SK-N-SH (cell line): ENCODE data around the gene ABCC12. TPM values are rescaled to one million over a fixed set of nuclear protein-coding genes. Genes with fewer than 3 reads are reported as not detected.

Experiments used
- CTCF ChIA-PET: fragments of 300-600, 350-600 bp; formaldehyde crosslinking; extraction: SDS; loops from one replicate; lab custom pipeline; 2021; lab: Yijun Ruan, JAX
- POLR2A ChIA-PET: fragments of 350-600 bp; sonication (Branson Sonifier 250); formaldehyde crosslinking; extraction: SDS; loops from one replicate; lab custom pipeline; 2020; ENCODE audit warnings: antibody characterized with exemption, inconsistent platforms; lab: Yijun Ruan, JAX
- DNase-seq: peaks from one replicate; pipeline ENCODE4 v3.0.0; 2012
- H2AFZ ChIP-seq: fragments of 200-600 bp; sonication (generic); 2 replicates; pipeline ENCODE4 v1.8.1; 2016; ENCODE audit warnings: antibody characterized with exemption, mild to moderate bottlenecking, low read depth
- H3F3A ChIP-seq: fragments of 200-600 bp; sonication (generic); replicated peaks from 2 replicates; pipeline ENCODE3; 2016; ENCODE audit warnings: antibody characterized with exemption, mild to moderate bottlenecking; ENCODE audit not compliant: insufficient read depth
- H3K27ac ChIP-seq, 2 experiments: fragments of 200-500 bp in 1 of 2; fragments of 200-600 bp in 1 of 2; sonication (Bioruptor generic) in 1 of 2; sonication (generic), shearing (Covaris generic) in 1 of 2; 2 replicates each; pipeline versions ENCODE4 v1.5.1 to v1.6.1; 2014 to 2016; ENCODE audit warnings: low read depth in 2 of 2, inconsistent platforms in 1 of 2, low read length in 1 of 2, mild to moderate bottlenecking in 1 of 2, mixed read lengths in 1 of 2
- H3K27me3 ChIP-seq: fragments of 200-600 bp; sonication (generic), shearing (Covaris generic); 2 replicates; pipeline ENCODE4 v1.6.1; 2016; ENCODE audit warnings: mixed run types; ENCODE audit not compliant: insufficient read depth
- H3K36me3 ChIP-seq, 2 experiments: fragments of 200-500 bp in 1 of 2; fragments of 200-600 bp in 1 of 2; sonication (Bioruptor generic) in 1 of 2; sonication (generic) in 1 of 2; replicated peaks in 1 of 2; 2 replicates each; pipeline versions ENCODE3 to v1.5.1; 2014 to 2016; ENCODE audit warnings: low read length in 1 of 2, mild to moderate bottlenecking in 1 of 2; ENCODE audit not compliant: insufficient read depth in 2 of 2, control insufficient read depth in 1 of 2
- H3K4me1 ChIP-seq, 2 experiments: fragments of 200-500 bp in 1 of 2; fragments of 200-600 bp in 1 of 2; sonication (Bioruptor generic) in 1 of 2; sonication (generic), shearing (Covaris generic) in 1 of 2; 2 replicates each; pipeline versions ENCODE4 v1.5.1 to v1.6.1; 2014 to 2016; ENCODE audit warnings: low read depth in 1 of 2, low read length in 1 of 2, mixed run types in 1 of 2; ENCODE audit not compliant: insufficient read depth in 2 of 2, control insufficient read depth in 1 of 2
- H3K4me2 ChIP-seq: fragments of 200-600 bp; sonication (generic), shearing (Covaris generic); 2 replicates; pipeline ENCODE4 v1.6.1; 2017; ENCODE audit warnings: mixed run types
- H3K4me3 ChIP-seq, 2 experiments: fragments of 200-500 bp in 1 of 2; fragments of 200-600 bp in 1 of 2; sonication (Bioruptor generic) in 1 of 2; sonication (generic), shearing (Covaris generic) in 1 of 2; 2 replicates each; pipeline versions ENCODE4 v1.5.1 to v1.8.1; 2014 to 2016; ENCODE audit warnings: low read depth in 2 of 2, inconsistent platforms in 1 of 2, low read length in 1 of 2, mild to moderate bottlenecking in 1 of 2, mixed read lengths in 1 of 2, moderate library complexity in 1 of 2
- H3K79me2 ChIP-seq: fragments of 200-600 bp; sonication (generic); 2 replicates; pipeline ENCODE4 v1.8.1; 2017; ENCODE audit warnings: mild to moderate bottlenecking; ENCODE audit not compliant: insufficient read depth
- H3K9ac ChIP-seq: fragments of 200-600 bp; sonication (generic); 2 replicates; pipeline ENCODE4 v1.6.1; 2017; ENCODE audit warnings: mixed run types
- H3K9me2 ChIP-seq: fragments of 200-600 bp; sonication (generic); 2 replicates; pipeline ENCODE4 v1.6.1; 2017; ENCODE audit warnings: mixed run types
- H3K9me3 ChIP-seq: fragments of 200-600 bp; sonication (generic); 2 replicates; pipeline ENCODE4 v1.6.1; 2017; ENCODE audit warnings: mixed run types, mild to moderate bottlenecking, moderate library complexity
- H4K20me1 ChIP-seq: fragments of 200-600 bp; sonication (generic); 2 replicates; pipeline ENCODE4 v1.6.1; 2017; ENCODE audit warnings: mild to moderate bottlenecking, mixed run types; ENCODE audit not compliant: insufficient read depth
- EP300 ChIP-seq, 2 experiments: IDR thresholded peaks; 2 replicates each; pipeline versions ENCODE4 v1.4.0 to v1.6.1; 2012; ENCODE audit warnings: borderline replicate concordance in 1 of 2, low read depth in 1 of 2, low read length in 1 of 2
- EZH2phosphoT487 ChIP-seq: fragments of 200-600 bp; sonication (generic); IDR thresholded peaks from 2 replicates; pipeline ENCODE4 v1.6.1; 2017; ENCODE audit warnings: low read depth, mixed run types, mild to moderate bottlenecking, antibody characterized with exemption, moderate library complexity, borderline replicate concordance
- FOSL2 ChIP-seq: IDR thresholded peaks from 2 replicates; pipeline ENCODE4 v1.4.0; 2012; ENCODE audit warnings: low read depth, mild to moderate bottlenecking, moderate library complexity, borderline replicate concordance
- FOXJ3 ChIP-seq: sonication (generic); formaldehyde crosslinking; IDR thresholded peaks from 2 replicates; pipeline ENCODE4 v1.5.1; 2020; ENCODE audit warnings: mild to moderate bottlenecking, missing genetic modification reagents
- FOXM1 ChIP-seq: IDR thresholded peaks from 2 replicates; pipeline ENCODE4 v1.4.0; 2012; ENCODE audit warnings: low read depth, mild to moderate bottlenecking
- GABPA ChIP-seq: IDR thresholded peaks from 2 replicates; pipeline ENCODE4 v1.4.0; 2012; ENCODE audit warnings: low read depth, mild to moderate bottlenecking
- JUND ChIP-seq: IDR thresholded peaks from 2 replicates; pipeline ENCODE4 v1.4.0; 2012
- MEF2A ChIP-seq: IDR thresholded peaks from 2 replicates; pipeline ENCODE4 v1.4.0; 2012; ENCODE audit warnings: low read depth, borderline replicate concordance
- MXI1 ChIP-seq: IDR thresholded peaks from 2 replicates; pipeline ENCODE4 v1.6.1; 2012; ENCODE audit warnings: mild to moderate bottlenecking, low read depth, low read length, improper control_type of control experiment
- NFIC ChIP-seq: IDR thresholded peaks from 2 replicates; pipeline ENCODE4 v1.4.0; 2012; ENCODE audit warnings: borderline replicate concordance
- NRF1 ChIP-seq: IDR thresholded peaks from 2 replicates; pipeline ENCODE4 v1.6.1; 2012; ENCODE audit warnings: low read depth, mild to moderate bottlenecking, low read length
- RAD21 ChIP-seq: IDR thresholded peaks from 2 replicates; pipeline ENCODE4 v1.6.1; 2012; ENCODE audit warnings: mild to moderate bottlenecking, low read length
- RCOR1 ChIP-seq: fragments of 150-350 bp; IDR thresholded peaks from 2 replicates; pipeline ENCODE4 v1.6.1; 2017; ENCODE audit warnings: antibody characterized with exemption, low read length
- RFX5 ChIP-seq: IDR thresholded peaks from 2 replicates; pipeline ENCODE4 v1.6.1; 2012; ENCODE audit warnings: mild to moderate bottlenecking, improper control_type of control experiment, low read length
- SIN3A ChIP-seq: IDR thresholded peaks from 2 replicates; pipeline ENCODE4 v1.6.1; 2012; ENCODE audit warnings: low read depth, mild to moderate bottlenecking, low read length, moderate library complexity, borderline replicate concordance
- SMC3 ChIP-seq: IDR thresholded peaks from 2 replicates; pipeline ENCODE4 v1.6.1; 2012; ENCODE audit warnings: low read depth, low read length, improper control_type of control experiment
- TCF12 ChIP-seq: IDR thresholded peaks from 2 replicates; pipeline ENCODE4 v1.4.0; 2012
- TEAD4 ChIP-seq: IDR thresholded peaks from 2 replicates; pipeline ENCODE4 v1.4.0; 2012; ENCODE audit warnings: mild to moderate bottlenecking, borderline replicate concordance; ENCODE audit not compliant: insufficient read depth
- YY1 ChIP-seq: IDR thresholded peaks from 2 replicates; pipeline ENCODE4 v1.4.0; 2012; ENCODE audit warnings: low read depth, mild to moderate bottlenecking
- WGBS: methylation state at CpG from one replicate; pipeline ENCODE4 v1.1.6; 2017; ENCODE audit warnings: low lambda C conversion rate; 5-methylcytosine and 5-hydroxymethylcytosine counted together
- polyA plus RNA-seq, 3 experiments: library from polyadenylated mRNA; depleted of rRNA; stranded (reverse); fragments of >200 nt; gene quantifications; 2 replicates each; pipeline ENCODE4 v1.2.3, GENCODE V29; 2012
- TF ChIP-seq, protein P1 (sequence below): IDR thresholded peaks from 2 replicates; pipeline ENCODE4 v1.4.0; 2012; ENCODE audit warnings: low read depth, borderline replicate concordance
- TF ChIP-seq, protein P2 (sequence below): IDR thresholded peaks from 2 replicates; pipeline ENCODE4 v1.6.1; 2012; ENCODE audit warnings: mild to moderate bottlenecking, low read depth, low read length, moderate library complexity
- TF ChIP-seq, protein P3 (sequence below): IDR thresholded peaks from 2 replicates; pipeline ENCODE4; 2012
- TF ChIP-seq, protein P4 (sequence below): IDR thresholded peaks from 2 replicates; pipeline ENCODE4 v1.4.0; 2012; ENCODE audit warnings: low read depth

Gene ABCC12
- polyA plus RNA-seq, 1 of the 3 experiments (the other 2 are of a cell fraction) = not detected

DNA sequence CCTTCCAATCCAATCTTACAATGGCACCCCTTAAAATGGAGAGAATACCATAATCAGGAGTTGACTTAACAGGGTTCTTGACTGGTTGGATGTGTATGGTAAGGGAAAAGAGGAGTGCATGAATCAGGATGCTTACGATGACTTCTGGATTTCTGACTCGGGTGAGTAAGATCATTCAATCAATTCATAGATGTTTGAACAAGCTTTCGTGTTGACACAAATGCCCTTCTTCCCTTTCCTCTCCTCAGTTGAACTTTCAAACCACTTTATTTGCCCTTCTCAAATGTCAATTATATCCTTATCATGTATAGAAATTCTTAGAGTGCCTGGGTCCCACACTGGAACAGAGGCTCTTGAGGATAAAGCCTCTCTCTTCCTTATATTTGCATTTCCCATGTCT lies 25.9 kb downstream of the ABCC12 start:
- ChIA-PET POLR2A (no interaction called here), CTCF (interaction anchor here (1.0 to 1.3 kb wide), 2 partner anchors 13 to 986 kb away, joined by 3 to 5 read pairs; partner anchors contain the start of gene NETO2)
- 64% methylated on average over 3 of the region's 3 CpGs for WGBS

DNA sequence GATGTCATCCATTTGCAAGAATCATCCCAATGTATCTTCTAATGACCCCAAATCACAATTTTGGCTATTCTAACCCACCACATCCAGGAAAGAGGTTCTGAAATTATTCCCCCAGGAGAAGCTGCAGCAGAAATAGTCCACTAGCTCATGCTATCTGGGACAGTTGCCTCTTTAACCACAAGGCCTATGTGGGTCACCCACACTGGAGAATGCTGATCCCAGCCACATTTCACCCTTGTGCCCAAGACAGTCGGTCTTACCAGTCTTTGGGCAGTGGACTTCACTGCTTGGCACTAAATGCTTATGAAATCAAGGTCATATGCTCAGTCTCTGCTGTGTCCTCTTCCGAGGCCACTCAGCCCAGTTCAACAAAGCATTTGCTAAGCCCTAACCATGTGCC lies 27.0 kb downstream of the ABCC12 start:
- POLR2A ChIA-PET = no interaction called here
- TF ChIP-seq FOXJ3 = no peak
- TF ChIP-seq, protein P1, sequence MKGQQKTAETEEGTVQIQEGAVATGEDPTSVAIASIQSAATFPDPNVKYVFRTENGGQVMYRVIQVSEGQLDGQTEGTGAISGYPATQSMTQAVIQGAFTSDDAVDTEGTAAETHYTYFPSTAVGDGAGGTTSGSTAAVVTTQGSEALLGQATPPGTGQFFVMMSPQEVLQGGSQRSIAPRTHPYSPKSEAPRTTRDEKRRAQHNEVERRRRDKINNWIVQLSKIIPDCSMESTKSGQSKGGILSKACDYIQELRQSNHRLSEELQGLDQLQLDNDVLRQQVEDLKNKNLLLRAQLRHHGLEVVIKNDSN = no peak
- no peak for TF ChIP-seq FOXM1
- no peak for TF ChIP-seq NRF1
- no peak for TF ChIP-seq RAD21
- TF ChIP-seq NFIC = no peak
- no peak for TF ChIP-seq RFX5
- no peak for TF ChIP-seq RCOR1
- TF ChIP-seq, protein P2, sequence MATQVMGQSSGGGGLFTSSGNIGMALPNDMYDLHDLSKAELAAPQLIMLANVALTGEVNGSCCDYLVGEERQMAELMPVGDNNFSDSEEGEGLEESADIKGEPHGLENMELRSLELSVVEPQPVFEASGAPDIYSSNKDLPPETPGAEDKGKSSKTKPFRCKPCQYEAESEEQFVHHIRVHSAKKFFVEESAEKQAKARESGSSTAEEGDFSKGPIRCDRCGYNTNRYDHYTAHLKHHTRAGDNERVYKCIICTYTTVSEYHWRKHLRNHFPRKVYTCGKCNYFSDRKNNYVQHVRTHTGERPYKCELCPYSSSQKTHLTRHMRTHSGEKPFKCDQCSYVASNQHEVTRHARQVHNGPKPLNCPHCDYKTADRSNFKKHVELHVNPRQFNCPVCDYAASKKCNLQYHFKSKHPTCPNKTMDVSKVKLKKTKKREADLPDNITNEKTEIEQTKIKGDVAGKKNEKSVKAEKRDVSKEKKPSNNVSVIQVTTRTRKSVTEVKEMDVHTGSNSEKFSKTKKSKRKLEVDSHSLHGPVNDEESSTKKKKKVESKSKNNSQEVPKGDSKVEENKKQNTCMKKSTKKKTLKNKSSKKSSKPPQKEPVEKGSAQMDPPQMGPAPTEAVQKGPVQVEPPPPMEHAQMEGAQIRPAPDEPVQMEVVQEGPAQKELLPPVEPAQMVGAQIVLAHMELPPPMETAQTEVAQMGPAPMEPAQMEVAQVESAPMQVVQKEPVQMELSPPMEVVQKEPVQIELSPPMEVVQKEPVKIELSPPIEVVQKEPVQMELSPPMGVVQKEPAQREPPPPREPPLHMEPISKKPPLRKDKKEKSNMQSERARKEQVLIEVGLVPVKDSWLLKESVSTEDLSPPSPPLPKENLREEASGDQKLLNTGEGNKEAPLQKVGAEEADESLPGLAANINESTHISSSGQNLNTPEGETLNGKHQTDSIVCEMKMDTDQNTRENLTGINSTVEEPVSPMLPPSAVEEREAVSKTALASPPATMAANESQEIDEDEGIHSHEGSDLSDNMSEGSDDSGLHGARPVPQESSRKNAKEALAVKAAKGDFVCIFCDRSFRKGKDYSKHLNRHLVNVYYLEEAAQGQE = no peak
- no peak for TF ChIP-seq TCF12
- TF ChIP-seq SMC3 = no peak
- no peak for TF ChIP-seq FOSL2
- no peak for TF ChIP-seq MXI1
- no peak for TF ChIP-seq TEAD4
- no peak for TF ChIP-seq EP300 (IDR thresholded peaks at IDR 0.05; ENCODE audit: borderline replicate concordance in 1 of 2, low read depth in 1 of 2, low read length in 1 of 2)

More for the DNA sequence above, 25.9 kb downstream of the ABCC12 start:
- Histone ChIP-seq H3K9ac (no peak overlapping the region), H3F3A (peaks cover 13% of the 10 kb centered on the region), H3K9me2 (no peaks in the 10 kb centered on the region), H3K79me2 (no peaks in the 10 kb centered on the region), H3K4me1 (peaks cover 0 to 13% of the 10 kb centered on the region in 2 experiments; a peak in 2 of 4 replicates), H3K9me3 (no peaks in the 10 kb centered on the region), H3K27me3 (no peaks in the 10 kb centered on the region), H2AFZ (no peak overlapping the region), H3K27ac (no peak overlapping the region), H4K20me1 (no peaks in the 10 kb centered on the region), H3K4me2 (no peak overlapping the region), H3K4me3 (no peak overlapping the region), H3K36me3 (no peaks in the 10 kb centered on the region)
- no peak for DNase-seq
- TF ChIP-seq, protein P3, sequence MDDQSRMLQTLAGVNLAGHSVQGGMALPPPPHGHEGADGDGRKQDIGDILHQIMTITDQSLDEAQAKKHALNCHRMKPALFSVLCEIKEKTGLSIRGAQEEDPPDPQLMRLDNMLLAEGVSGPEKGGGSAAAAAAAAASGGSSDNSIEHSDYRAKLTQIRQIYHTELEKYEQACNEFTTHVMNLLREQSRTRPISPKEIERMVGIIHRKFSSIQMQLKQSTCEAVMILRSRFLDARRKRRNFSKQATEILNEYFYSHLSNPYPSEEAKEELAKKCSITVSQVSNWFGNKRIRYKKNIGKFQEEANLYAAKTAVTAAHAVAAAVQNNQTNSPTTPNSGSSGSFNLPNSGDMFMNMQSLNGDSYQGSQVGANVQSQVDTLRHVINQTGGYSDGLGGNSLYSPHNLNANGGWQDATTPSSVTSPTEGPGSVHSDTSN = no peak
- no peak for TF ChIP-seq MEF2A
- TF ChIP-seq SMC3 = no peak
- TF ChIP-seq TCF12 = no peak
- no peak for TF ChIP-seq YY1
- TF ChIP-seq JUND = no peak
- no peak for TF ChIP-seq EZH2phosphoT487
- TF ChIP-seq FOXJ3 = no peak
- no peak for TF ChIP-seq RFX5
- TF ChIP-seq SIN3A = no peak
- TF ChIP-seq, protein P4, sequence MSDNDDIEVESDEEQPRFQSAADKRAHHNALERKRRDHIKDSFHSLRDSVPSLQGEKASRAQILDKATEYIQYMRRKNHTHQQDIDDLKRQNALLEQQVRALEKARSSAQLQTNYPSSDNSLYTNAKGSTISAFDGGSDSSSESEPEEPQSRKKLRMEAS = no peak
- no peak for TF ChIP-seq GABPA

More for the DNA sequence above, 27.0 kb downstream of the ABCC12 start:
- Histone ChIP-seq H2AFZ (no peak overlapping the region), H3K9ac (no peak overlapping the region), H3K27me3 (no peaks in the 10 kb centered on the region), H3K4me1 (peaks cover 0 to 18% of the 10 kb centered on the region in 2 experiments; a peak in 3 of 4 replicates), H3K79me2 (no peaks in the 10 kb centered on the region), H3K4me2 (no peak overlapping the region), H3K9me3 (no peaks in the 10 kb centered on the region), H3F3A (peaks cover 15% of the 10 kb centered on the region), H3K27ac (no peak overlapping the region), H3K4me3 (no peak overlapping the region), H3K9me2 (no peaks in the 10 kb centered on the region), H4K20me1 (no peaks in the 10 kb centered on the region), H3K36me3 (no peaks in the 10 kb centered on the region)
- DNase-seq = no peak
- CTCF ChIA-PET = interaction anchor here (1.3 kb wide), 1 partner anchor 985 kb away, joined by 3 read pairs; the partner anchor contains the start of gene NETO2
- WGBS = 59% methylated on average over 2 of the region's 2 CpGs
